ENCODE data around the gene THAP8.

Gene THAP8

DNA sequence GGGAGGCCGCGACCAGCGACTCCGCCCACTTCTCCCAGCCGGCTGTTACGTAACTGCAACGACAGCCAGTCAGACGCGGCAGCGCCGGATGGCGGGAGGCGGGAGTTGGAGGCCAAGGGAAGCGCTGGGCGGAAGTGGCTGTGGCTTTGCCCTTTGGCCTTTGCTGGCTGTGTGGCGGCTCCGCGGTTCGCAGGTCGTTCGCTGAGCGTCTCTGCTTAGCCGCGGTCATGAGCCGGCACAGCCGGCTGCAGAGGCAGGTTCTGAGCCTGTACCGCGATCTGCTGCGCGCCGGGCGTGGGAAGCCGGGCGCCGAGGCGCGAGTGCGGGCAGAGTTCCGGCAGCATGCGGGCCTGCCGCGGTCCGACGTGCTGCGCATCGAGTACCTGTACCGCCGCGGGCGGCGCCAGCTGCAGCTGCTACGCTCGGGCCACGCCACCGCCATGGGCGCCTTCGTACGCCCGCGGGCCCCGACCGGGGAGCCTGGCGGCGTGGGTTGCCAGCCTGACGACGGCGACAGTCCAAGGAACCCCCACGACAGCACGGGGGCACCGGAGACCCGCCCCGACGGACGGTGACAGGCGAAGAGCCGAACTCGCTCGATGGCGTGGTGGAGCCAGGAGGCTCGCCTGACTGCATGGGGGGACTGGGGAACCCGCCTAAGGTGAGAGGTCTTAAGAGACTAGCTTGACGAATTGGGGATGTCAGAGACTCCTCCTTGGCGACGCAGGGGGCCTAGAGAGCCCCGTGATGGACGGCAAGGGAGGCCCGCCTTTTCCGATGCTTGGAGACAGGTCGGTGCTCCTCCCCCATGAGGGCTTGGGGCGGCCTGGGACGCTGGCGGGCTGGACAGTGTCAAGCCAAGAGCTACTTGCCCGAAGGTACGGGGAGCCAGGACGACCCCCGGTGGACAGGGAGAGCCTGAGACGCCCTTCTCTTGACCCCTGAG is 58.8 kb downstream of the THAP8 start, which contains the start of gene SDHAF1:
SDHAF1 (plus strand) TSS at position 141 of the 946 bp plus-strand sequence; CDS start at position 228, 87 bp downstream.
- DNase-seq (ENCODE audit: low read depth): peak; percentile 97

DNA sequence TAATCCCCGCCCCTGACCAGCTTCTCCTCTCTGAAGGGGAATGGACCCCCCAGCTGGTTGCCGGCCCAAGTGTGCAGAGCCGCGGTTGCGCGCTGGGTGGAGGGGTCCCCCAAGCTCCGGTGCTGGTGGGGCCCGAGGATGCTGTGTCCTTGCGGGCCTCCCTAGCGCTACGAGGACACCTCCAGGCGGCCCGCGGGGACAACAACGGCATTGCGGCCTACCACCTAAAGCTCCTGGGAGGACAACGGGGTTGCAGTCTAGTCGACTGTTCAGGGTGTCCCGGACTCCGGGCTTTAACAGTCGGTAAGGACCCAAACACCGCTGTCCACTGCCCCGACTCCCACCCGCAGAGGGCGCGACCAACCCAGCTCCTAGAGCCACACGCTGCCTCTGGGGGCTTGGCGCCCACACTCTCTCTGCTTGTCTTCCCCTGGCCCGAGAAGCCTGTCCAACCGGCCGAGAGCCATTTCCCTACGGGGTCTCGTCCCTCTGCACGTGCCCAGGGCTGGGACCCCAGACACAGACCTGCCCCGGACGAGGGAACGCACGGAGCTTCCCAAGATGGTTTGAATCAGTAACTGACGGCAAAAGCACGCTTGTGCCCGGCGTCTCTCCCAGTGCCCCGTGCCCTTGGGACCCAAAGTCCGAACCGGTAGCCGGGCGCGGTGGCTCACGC is 60.0 kb downstream of the THAP8 start:
- DNase-seq (ENCODE audit: low read depth): no peak

GRCh38 chr19:35992907-35993765 is 60.9 kb downstream of the THAP8 start:
- DNase-seq (ENCODE audit: low read depth): no peak

GRCh38 chr19:35991731-35992450 is 62.2 kb downstream of the THAP8 start:
- no peak for DNase-seq (ENCODE audit: low read depth)

DNA sequence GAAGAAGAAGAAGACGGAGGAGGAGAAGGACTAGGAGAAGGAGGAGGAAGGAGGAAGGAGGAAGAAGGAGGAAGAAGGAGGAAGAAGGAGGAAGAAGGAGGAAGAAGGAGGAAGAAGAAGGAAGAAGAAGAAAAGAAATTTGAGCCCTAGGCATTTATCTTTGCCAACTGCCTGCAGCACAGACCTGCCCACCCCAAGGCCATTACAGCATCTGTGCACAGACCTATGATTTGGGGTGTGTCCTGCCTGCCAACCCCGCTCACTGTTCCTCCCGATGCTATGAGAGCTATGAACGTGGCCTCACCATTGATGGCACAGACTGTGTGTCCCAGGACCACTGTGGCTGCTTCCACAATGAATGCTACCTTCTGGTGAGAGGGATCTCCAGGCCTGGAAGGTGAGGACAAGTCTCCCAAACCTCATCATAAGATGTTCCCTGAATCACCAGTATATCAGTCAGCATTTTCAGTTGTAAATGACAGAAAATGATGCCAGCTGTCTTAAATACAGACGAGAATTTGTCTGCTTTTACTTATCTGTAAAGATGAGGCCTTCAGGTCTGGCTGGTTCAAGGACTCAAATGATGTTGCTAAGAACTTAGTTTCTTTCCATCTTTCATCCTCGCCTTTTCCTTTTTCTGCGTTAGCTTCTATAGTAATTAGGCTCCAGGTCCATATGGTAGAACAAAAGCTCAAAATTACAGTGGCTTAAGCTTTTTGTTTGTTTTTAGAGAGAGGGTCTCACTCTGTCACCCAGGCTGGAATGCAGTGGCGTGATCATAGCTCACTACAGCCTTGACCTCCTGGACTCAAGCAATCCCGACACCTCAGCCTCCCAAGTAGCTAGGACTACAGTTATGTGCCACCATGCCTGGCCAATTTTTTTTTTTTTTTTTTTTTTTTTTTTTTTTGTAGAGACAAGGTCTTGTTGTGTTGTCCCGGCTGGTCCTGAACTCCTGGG is 63.0 kb downstream of the THAP8 start:
- no peak for DNase-seq (ENCODE audit: low read depth)

GRCh38 chr19:35990156-35990555 is 63.9 kb downstream of the THAP8 start:
- DNase-seq (ENCODE audit: low read depth): no peak

DNA sequence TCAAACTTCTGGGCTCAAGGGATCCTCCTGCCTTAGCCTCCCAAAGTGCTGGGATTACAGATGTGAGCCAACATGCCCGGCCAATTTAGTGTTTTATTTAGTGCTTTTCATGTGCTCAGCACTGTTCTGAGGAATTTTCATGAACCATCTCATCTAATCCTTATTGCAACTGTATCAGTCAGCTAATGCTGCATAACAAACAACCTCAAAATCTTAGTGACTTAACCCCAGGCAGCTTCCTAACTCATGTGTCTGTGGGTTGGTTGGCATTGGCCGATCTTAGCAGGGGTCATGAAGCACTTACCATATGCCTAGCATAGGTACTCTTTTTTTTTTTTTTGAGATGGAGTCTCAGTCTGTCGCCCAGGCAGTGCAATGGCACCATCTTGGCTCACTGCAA is 65.3 kb downstream of the THAP8 start:
- no peak for DNase-seq (ENCODE audit: low read depth)

- DNase-seq (ENCODE audit: low read depth): no peak
Measured at GRCh38 chr19:35987571-35987896, 66.6 kb downstream of the THAP8 start.

- no peak for DNase-seq (ENCODE audit: low read depth)
Measured at GRCh38 chr19:35986664-35987570, 67.2 kb downstream of the THAP8 start.

DNA sequence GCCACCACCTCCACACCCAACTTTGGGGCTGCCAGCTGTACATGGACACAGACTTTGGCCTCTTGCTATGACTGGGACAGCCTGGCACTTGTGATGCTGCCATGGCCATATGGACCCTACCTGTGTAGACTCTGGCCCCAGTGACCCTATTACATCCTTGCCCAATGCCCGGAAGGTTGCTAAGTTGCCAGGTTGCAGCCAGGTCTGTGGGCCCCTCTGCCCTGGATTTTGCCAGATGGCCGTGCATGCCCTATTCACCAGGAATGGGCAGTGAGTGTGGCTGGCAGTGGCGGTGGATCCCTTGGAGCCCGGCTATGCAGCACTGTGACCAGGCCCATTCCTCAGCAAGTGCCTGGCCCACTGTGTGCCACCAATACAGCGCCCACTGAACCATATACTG is 68.0 kb downstream of the THAP8 start:
- no peak for DNase-seq (ENCODE audit: low read depth)

All from HS-27A (cell line).